HEK293 (cell line): ENCODE results near the gene GUF1.

Source experiments
- CTCF ChIA-PET: fragments of 350-600 bp; formaldehyde crosslinking; extraction: SDS; loops from one replicate; lab custom pipeline; 2021; ENCODE audit warnings: antibody characterized with exemption; lab: Yijun Ruan, JAX
- POLR2A ChIA-PET: fragments of 300-600 bp; formaldehyde crosslinking; extraction: SDS; loops from one replicate; lab custom pipeline; 2020; ENCODE audit warnings: antibody characterized with exemption, inconsistent platforms; lab: Yijun Ruan, JAX
- H3K27ac ChIP-seq: fragments of 200-500 bp; sonication (Bioruptor generic); 2 replicates; pipeline ENCODE4 v1.5.1; 2014; ENCODE audit warnings: low read depth, low read length, control low read depth, inconsistent platforms; ENCODE audit errors: extremely low read depth
- H3K36me3 ChIP-seq, 2 experiments: fragments of 200-500 bp in 1 of 2; sonication (Bioruptor generic) in 1 of 2; 1 replicate in 1 of 2; 2 replicates in 1 of 2; pipeline ENCODE4 v1.5.1; 2014 to 2017; ENCODE audit warnings: inconsistent platforms in 2 of 2, low read length in 2 of 2; ENCODE audit not compliant: control insufficient read depth in 2 of 2, insufficient read depth in 1 of 2
- H3K4me1 ChIP-seq: fragments of 200-500 bp; sonication (Bioruptor generic); 2 replicates; pipeline ENCODE4 v1.5.1; 2014; ENCODE audit warnings: mild to moderate bottlenecking, low read length, inconsistent platforms; ENCODE audit not compliant: control insufficient read depth, insufficient read depth
- H3K4me3 ChIP-seq: 2 replicates; pipeline ENCODE4 v1.5.1; 2011; ENCODE audit warnings: low read depth, mild to moderate bottlenecking, control low read depth, low read length, moderate library complexity
- H3K9me3 ChIP-seq: fragments of 200-500 bp; sonication (Bioruptor generic); 2 replicates; pipeline ENCODE4 v1.5.1; 2014; ENCODE audit warnings: low read depth, low read length, inconsistent platforms; ENCODE audit not compliant: control insufficient read depth, insufficient read depth
- BCL11A ChIP-seq: fragments of 450-650 bp; formaldehyde crosslinking; IDR thresholded peaks from 2 replicates; pipeline ENCODE4 v1.5.1; 2016; ENCODE audit warnings: low read depth, missing biosample characterization, missing genetic modification characterization
- HOXC10 ChIP-seq: sonication (generic); formaldehyde crosslinking; IDR thresholded peaks from 2 replicates; pipeline ENCODE4 v1.8.1; 2023; ENCODE audit warnings: mild to moderate bottlenecking, missing genetic modification reagents
- KLF1 ChIP-seq: fragments of 450-650 bp; formaldehyde crosslinking; IDR thresholded peaks from 2 replicates; pipeline ENCODE4 v1.5.1; 2016; ENCODE audit warnings: missing biosample characterization, missing genetic modification characterization
- KLF17 ChIP-seq: fragments of 450-650 bp; formaldehyde crosslinking; IDR thresholded peaks from 2 replicates; pipeline ENCODE4 v1.5.1; 2016; ENCODE audit warnings: missing biosample characterization, missing genetic modification characterization
- OSR2 ChIP-seq: fragments of 450-650 bp; formaldehyde crosslinking; IDR thresholded peaks from 2 replicates; pipeline ENCODE4 v1.5.1; 2016; ENCODE audit warnings: missing biosample characterization, missing genetic modification characterization
- PRDM2 ChIP-seq: fragments of 450-650 bp; formaldehyde crosslinking; IDR thresholded peaks from 2 replicates; pipeline ENCODE4 v1.5.1; 2016; ENCODE audit warnings: missing biosample characterization, missing genetic modification characterization, borderline replicate concordance
- ZBTB17 ChIP-seq: fragments of 450-650 bp; formaldehyde crosslinking; IDR thresholded peaks from 2 replicates; pipeline ENCODE4 v1.5.1; 2016; ENCODE audit warnings: missing biosample characterization, missing genetic modification characterization
- ZNF155 ChIP-seq: fragments of 450-650 bp; formaldehyde crosslinking; IDR thresholded peaks from 2 replicates; pipeline ENCODE4 v1.5.1; 2016; ENCODE audit warnings: missing biosample characterization, missing genetic modification characterization
- ZNF184 ChIP-seq: fragments of 450-650 bp; IDR thresholded peaks from 2 replicates; pipeline ENCODE4 v1.5.1; 2018; ENCODE audit warnings: missing biosample characterization, mild to moderate bottlenecking, missing genetic modification characterization
- ZNF239 ChIP-seq: fragments of 450-650 bp; formaldehyde crosslinking; IDR thresholded peaks from 2 replicates; pipeline ENCODE4 v1.5.1; 2016; ENCODE audit warnings: missing biosample characterization, missing genetic modification characterization
- ZNF335 ChIP-seq: fragments of 450-650 bp; formaldehyde crosslinking; conservative IDR thresholded peaks from 2 replicates; pipeline ENCODE4 v1.5.1; 2016; ENCODE audit warnings: missing biosample characterization, missing genetic modification characterization
- ZNF416 ChIP-seq: fragments of 450-650 bp; formaldehyde crosslinking; IDR thresholded peaks from 2 replicates; pipeline ENCODE4 v1.5.1; 2016; ENCODE audit warnings: missing biosample characterization, missing genetic modification characterization
- ZNF514 ChIP-seq: fragments of 450-650 bp; formaldehyde crosslinking; IDR thresholded peaks from 2 replicates; pipeline ENCODE4 v1.5.1; 2016; ENCODE audit warnings: missing biosample characterization, missing genetic modification characterization
- ZNF677 ChIP-seq: fragments of 450-650 bp; IDR thresholded peaks from 2 replicates; pipeline ENCODE4 v1.5.0; 2018; ENCODE audit warnings: missing biosample characterization, mild to moderate bottlenecking, missing genetic modification characterization, moderate library complexity
- ZNF776 ChIP-seq: fragments of 450-650 bp; formaldehyde crosslinking; IDR thresholded peaks from 2 replicates; pipeline ENCODE4 v1.5.0; 2017; ENCODE audit warnings: missing biosample characterization, missing genetic modification characterization, borderline replicate concordance
- ZSCAN16 ChIP-seq: fragments of 450-650 bp; formaldehyde crosslinking; IDR thresholded peaks from 2 replicates; pipeline ENCODE4 v1.5.1; 2016; ENCODE audit warnings: missing biosample characterization, missing genetic modification characterization
- ZSCAN4 ChIP-seq: fragments of 450-650 bp; formaldehyde crosslinking; IDR thresholded peaks from 2 replicates; pipeline ENCODE4 v1.5.1; 2017; ENCODE audit warnings: missing biosample characterization, missing genetic modification characterization
- TF ChIP-seq, protein P1 (sequence below): fragments of 450-650 bp; formaldehyde crosslinking; IDR thresholded peaks from 2 replicates; pipeline ENCODE4 v1.5.1; 2017; ENCODE audit warnings: missing biosample characterization, missing genetic modification characterization
- TF ChIP-seq, protein P2 (sequence below): fragments of 450-650 bp; formaldehyde crosslinking; IDR thresholded peaks from 2 replicates; pipeline ENCODE4 v1.5.1; 2016; ENCODE audit warnings: missing biosample characterization, missing genetic modification characterization, borderline replicate concordance
- TF ChIP-seq, protein P3 (sequence below): fragments of 450-650 bp; formaldehyde crosslinking; conservative IDR thresholded peaks from 2 replicates; pipeline ENCODE4 v1.5.1; 2016; ENCODE audit warnings: low read depth, missing biosample characterization, missing genetic modification characterization

GUF1 gene

GRCh38 chr4:44632089-44632488 lies 46.1 kb upstream of the GUF1 start (continued):
- no peak for TF ChIP-seq KLF1

GRCh38 chr4:44632733-44633132 lies 45.5 kb upstream of the GUF1 start:
- ChIA-PET POLR2A (no interaction called here), CTCF (interaction anchor here (0.6 to 0.7 kb wide), 2 partner anchors 179 to 867 kb away, joined by 3 to 8 read pairs; no protein-coding TSS in a partner anchor)
- H3K27ac ChIP-seq = no peak overlapping the region
- no peaks in the 10 kb centered on the region for H3K4me1 ChIP-seq
- no peaks in the 10 kb centered on the region for H3K36me3 ChIP-seq
- TF ChIP-seq ZBTB17 (tag by site-specific recombination) (no peak), ZNF239 (tag by site-specific recombination) (no peak), ZNF184 (tag by site-specific recombination) (no peak), ZNF155 (tag by site-specific recombination) (no peak), ZNF416 (tag by site-specific recombination) (no peak), HOXC10 (CRISPR knock-in tag) (no peak), ZNF776 (tag by site-specific recombination) (no peak), OSR2 (tag by site-specific recombination) (no peak), ZSCAN4 (tag by site-specific recombination) (no peak)
- TF ChIP-seq, protein P1, sequence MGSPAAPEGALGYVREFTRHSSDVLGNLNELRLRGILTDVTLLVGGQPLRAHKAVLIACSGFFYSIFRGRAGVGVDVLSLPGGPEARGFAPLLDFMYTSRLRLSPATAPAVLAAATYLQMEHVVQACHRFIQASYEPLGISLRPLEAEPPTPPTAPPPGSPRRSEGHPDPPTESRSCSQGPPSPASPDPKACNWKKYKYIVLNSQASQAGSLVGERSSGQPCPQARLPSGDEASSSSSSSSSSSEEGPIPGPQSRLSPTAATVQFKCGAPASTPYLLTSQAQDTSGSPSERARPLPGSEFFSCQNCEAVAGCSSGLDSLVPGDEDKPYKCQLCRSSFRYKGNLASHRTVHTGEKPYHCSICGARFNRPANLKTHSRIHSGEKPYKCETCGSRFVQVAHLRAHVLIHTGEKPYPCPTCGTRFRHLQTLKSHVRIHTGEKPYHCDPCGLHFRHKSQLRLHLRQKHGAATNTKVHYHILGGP (tag by site-specific recombination) = no peak
- TF ChIP-seq, protein P2, sequence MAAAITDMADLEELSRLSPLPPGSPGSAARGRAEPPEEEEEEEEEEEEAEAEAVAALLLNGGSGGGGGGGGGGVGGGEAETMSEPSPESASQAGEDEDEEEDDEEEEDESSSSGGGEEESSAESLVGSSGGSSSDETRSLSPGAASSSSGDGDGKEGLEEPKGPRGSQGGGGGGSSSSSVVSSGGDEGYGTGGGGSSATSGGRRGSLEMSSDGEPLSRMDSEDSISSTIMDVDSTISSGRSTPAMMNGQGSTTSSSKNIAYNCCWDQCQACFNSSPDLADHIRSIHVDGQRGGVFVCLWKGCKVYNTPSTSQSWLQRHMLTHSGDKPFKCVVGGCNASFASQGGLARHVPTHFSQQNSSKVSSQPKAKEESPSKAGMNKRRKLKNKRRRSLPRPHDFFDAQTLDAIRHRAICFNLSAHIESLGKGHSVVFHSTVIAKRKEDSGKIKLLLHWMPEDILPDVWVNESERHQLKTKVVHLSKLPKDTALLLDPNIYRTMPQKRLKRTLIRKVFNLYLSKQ (tag by site-specific recombination) = no peak
- H3K4me3 ChIP-seq = no peak overlapping the region
- H3K9me3 ChIP-seq = no peaks in the 10 kb centered on the region

- Histone ChIP-seq H3K4me1 (no peaks in the 10 kb centered on the region), H3K4me3 (no peak overlapping the region), H3K27ac (no peak overlapping the region), H3K36me3 (no peaks in the 10 kb centered on the region), H3K9me3 (no peaks in the 10 kb centered on the region)
- ChIA-PET POLR2A (no interaction called here), CTCF (no interaction called here)
- TF ChIP-seq ZNF677 (tag by site-specific recombination) (no peak), ZNF514 (tag by site-specific recombination) (no peak), KLF17 (tag by site-specific recombination) (no peak), ZNF335 (tag by site-specific recombination) (no peak), PRDM2 (tag by site-specific recombination) (no peak), ZSCAN16 (tag by site-specific recombination) (no peak), BCL11A (tag by site-specific recombination) (no peak)
- TF ChIP-seq, protein P3, sequence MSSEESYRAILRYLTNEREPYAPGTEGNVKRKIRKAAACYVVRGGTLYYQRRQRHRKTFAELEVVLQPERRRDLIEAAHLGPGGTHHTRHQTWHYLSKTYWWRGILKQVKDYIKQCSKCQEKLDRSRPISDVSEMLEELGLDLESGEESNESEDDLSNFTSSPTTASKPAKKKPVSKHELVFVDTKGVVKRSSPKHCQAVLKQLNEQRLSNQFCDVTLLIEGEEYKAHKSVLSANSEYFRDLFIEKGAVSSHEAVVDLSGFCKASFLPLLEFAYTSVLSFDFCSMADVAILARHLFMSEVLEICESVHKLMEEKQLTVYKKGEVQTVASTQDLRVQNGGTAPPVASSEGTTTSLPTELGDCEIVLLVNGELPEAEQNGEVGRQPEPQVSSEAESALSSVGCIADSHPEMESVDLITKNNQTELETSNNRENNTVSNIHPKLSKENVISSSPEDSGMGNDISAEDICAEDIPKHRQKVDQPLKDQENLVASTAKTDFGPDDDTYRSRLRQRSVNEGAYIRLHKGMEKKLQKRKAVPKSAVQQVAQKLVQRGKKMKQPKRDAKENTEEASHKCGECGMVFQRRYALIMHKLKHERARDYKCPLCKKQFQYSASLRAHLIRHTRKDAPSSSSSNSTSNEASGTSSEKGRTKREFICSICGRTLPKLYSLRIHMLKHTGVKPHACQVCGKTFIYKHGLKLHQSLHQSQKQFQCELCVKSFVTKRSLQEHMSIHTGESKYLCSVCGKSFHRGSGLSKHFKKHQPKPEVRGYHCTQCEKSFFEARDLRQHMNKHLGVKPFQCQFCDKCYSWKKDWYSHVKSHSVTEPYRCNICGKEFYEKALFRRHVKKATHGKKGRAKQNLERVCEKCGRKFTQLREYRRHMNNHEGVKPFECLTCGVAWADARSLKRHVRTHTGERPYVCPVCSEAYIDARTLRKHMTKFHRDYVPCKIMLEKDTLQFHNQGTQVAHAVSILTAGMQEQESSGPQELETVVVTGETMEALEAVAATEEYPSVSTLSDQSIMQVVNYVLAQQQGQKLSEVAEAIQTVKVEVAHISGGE (tag by site-specific recombination) = no peak
Measured at GRCh38 chr4:44638091-44638490, 40.1 kb upstream of the GUF1 start.
